Progenitor cell of endocrine pancreas (in vitro differentiated cells): Measurements from ENCODE around the gene DACH2. TPM values are rescaled to one million over a fixed set of nuclear protein-coding genes. Genes with fewer than 3 reads are reported as not detected.

Experiments
- DNase-seq: peaks from one replicate; pipeline ENCODE4 v3.0.0; 2021; ENCODE audit warnings: low spot score; ENCODE audit not compliant: unreplicated experiment
- H3K27ac Mint-ChIP-seq: 2 replicates; pipeline ENCODE4 v1.8.0; 2021; ENCODE audit warnings: mild to moderate bottlenecking, moderate library complexity, mixed read lengths
- H3K27me3 Mint-ChIP-seq: 2 replicates; pipeline ENCODE4 v1.8.0; 2021; ENCODE audit warnings: mixed read lengths
- H3K36me3 Mint-ChIP-seq: 2 replicates; pipeline ENCODE4 v1.8.0; 2022; ENCODE audit warnings: mixed read lengths; ENCODE audit not compliant: insufficient read depth
- H3K4me1 Mint-ChIP-seq: 2 replicates; pipeline ENCODE4 v1.8.0; 2021; ENCODE audit warnings: low read depth, mixed read lengths
- H3K4me3 Mint-ChIP-seq: 2 replicates; pipeline ENCODE4 v1.8.0; 2021; ENCODE audit warnings: low read depth, mild to moderate bottlenecking, moderate library complexity, mixed read lengths
- H3K9me3 Mint-ChIP-seq: 2 replicates; pipeline ENCODE4 v1.8.0; 2021; ENCODE audit warnings: low read depth, mixed read lengths
- total RNA-seq: library from RNA; stranded (reverse); gene quantifications from 2 replicates; pipeline ENCODE4 v1.2.1, GENCODE V29; 2021
- TF ChIP-seq, protein P1 (sequence below): fragments of 200-600 bp; sonication (generic); IDR thresholded peaks from one replicate; pipeline ENCODE4 v1.5.0; 2021; ENCODE audit warnings: antibody characterized with exemption, mild to moderate bottlenecking; ENCODE audit not compliant: unreplicated experiment

Gene DACH2
- total RNA-seq, 1 donor from 2014 or later = 1.5 TPM

DNA sequence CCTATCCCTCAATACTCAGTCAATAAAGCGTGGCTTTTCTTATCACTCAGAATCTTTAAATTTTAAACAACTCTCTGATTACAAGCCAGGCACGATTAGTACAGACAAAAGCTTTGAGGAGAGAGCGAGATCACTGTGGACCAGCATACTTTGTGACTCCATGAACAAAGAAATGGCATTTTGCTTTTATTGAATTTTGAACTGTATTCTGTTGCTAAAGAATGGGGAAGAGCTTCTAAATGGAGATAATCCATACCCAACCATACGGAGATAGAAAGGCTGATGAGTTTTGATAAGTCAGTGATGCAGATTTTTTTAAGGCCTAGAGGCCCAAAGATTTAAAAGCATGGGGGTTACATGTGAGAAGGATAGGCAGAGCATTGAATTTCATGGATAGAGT is 259.1 kb downstream of the DACH2 start:
- peaks cover 13% of the 10 kb centered on the region for H3K9me3 Mint-ChIP-seq
- DNase-seq = no peak
- H3K36me3 Mint-ChIP-seq = no peaks in the 10 kb centered on the region
- H3K4me1 Mint-ChIP-seq = peaks cover 12% of the 10 kb centered on the region
- no peak overlapping the region for H3K27ac Mint-ChIP-seq
- H3K4me3 Mint-ChIP-seq = no peak overlapping the region
- TF ChIP-seq, protein P1, sequence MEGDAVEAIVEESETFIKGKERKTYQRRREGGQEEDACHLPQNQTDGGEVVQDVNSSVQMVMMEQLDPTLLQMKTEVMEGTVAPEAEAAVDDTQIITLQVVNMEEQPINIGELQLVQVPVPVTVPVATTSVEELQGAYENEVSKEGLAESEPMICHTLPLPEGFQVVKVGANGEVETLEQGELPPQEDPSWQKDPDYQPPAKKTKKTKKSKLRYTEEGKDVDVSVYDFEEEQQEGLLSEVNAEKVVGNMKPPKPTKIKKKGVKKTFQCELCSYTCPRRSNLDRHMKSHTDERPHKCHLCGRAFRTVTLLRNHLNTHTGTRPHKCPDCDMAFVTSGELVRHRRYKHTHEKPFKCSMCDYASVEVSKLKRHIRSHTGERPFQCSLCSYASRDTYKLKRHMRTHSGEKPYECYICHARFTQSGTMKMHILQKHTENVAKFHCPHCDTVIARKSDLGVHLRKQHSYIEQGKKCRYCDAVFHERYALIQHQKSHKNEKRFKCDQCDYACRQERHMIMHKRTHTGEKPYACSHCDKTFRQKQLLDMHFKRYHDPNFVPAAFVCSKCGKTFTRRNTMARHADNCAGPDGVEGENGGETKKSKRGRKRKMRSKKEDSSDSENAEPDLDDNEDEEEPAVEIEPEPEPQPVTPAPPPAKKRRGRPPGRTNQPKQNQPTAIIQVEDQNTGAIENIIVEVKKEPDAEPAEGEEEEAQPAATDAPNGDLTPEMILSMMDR = no peak
- H3K27me3 Mint-ChIP-seq = no peaks in the 10 kb centered on the region

DNA sequence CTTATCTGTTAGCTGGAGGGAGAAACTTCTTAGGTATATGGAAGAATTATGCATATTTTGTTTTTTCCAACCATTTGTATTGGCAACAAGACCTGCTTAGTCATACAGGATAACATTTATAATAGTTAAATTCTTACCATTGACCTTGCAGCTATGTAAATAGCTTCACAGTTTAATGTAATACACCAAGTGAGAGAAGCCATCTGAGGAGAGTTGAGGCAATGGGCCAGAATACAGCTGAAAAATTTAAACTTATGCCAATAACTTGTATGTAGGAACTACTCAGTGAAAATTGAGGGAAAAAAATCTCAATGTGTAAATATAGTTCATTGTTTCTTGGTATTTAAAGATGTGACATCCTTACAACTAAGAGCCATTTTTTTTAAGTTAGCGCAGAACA is 273.5 kb downstream of the DACH2 start:
- no peaks in the 10 kb centered on the region for H3K27me3 Mint-ChIP-seq
- peaks cover 15% of the 10 kb centered on the region for H3K9me3 Mint-ChIP-seq
- H3K4me1 Mint-ChIP-seq = no peaks in the 10 kb centered on the region
- peaks cover 2% of the 10 kb centered on the region for H3K36me3 Mint-ChIP-seq
- no peak overlapping the region for H3K27ac Mint-ChIP-seq
- no peak overlapping the region for H3K4me3 Mint-ChIP-seq
- DNase-seq = no peak
- TF ChIP-seq, protein P1 = no peak

DNA sequence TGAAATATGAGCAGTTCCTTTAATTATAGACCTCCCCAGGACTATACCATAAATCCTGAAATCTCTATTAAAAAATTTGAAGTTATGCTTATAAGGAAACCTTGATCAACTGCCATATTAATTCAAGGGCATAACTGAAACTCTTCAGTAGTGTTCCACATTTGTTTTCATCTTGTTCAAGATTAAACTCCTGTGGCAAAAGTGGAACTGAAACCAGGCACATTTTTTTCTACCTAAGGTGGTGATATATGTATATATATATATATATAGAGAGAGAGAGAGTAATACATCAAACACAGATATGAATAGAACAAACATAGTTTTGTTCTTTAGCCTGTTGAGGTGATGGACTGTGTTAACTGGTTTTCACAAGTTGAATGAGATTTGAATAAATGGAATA is 287.9 kb downstream of the DACH2 start:
- TF ChIP-seq, protein P1 = no peak
- Mint-ChIP-seq H3K4me1 (no peaks in the 10 kb centered on the region), H3K27me3 (no peaks in the 10 kb centered on the region), H3K27ac (no peak overlapping the region), H3K4me3 (no peak overlapping the region), H3K36me3 (no peaks in the 10 kb centered on the region), H3K9me3 (no peaks in the 10 kb centered on the region)
- no peak for DNase-seq

DNA sequence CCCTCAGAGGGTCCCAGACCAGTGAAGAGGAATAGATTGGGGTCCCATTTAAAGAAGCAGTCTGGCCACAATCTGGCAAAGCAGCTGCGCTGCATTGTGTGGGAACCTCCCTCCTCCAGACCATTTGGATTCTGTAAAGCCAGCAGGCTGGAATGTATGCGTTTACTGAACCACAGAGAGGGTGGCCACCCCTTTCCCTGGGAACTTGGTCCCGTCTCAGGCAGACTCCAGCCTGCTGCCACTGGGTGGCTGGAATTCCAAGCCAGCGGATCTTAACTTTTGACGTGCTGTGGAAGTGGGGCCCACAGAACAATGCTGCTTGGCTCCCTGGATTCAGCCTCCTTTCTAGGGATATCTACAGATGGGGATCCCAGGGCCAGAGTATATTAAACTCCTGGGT is 307.2 kb downstream of the DACH2 start:
- H3K4me1 Mint-ChIP-seq = peaks cover 15% of the 10 kb centered on the region
- H3K36me3 Mint-ChIP-seq = peaks cover 3% of the 10 kb centered on the region
- no peak overlapping the region for H3K4me3 Mint-ChIP-seq
- DNase-seq = no peak
- H3K27me3 Mint-ChIP-seq = no peaks in the 10 kb centered on the region
- TF ChIP-seq, protein P1 = no peak
- no peak overlapping the region for H3K27ac Mint-ChIP-seq
- peaks cover 24% of the 10 kb centered on the region for H3K9me3 Mint-ChIP-seq

DNA sequence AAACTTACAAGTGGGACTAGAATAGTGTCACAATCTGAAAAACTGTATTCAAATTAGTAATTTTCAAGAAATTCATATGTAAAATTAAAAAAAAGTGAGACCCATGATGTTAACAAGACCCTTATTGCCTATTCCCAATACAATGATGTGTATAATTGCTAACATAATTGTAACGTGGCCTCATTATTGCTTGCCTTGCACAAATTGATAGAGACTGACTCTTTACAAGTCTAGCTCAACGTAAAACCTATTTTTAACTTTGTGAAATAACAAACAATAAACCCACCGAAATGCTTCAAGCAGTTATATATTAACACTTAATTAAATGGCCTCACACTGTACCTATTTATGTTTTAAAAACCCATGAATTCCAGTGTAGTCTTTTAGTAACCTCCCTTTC is 312.5 kb downstream of the DACH2 start:
- TF ChIP-seq, protein P1 = no peak
- Mint-ChIP-seq H3K4me3 (no peak overlapping the region), H3K36me3 (peaks cover 1% of the 10 kb centered on the region), H3K27ac (no peak overlapping the region), H3K27me3 (no peaks in the 10 kb centered on the region), H3K9me3 (peaks cover 7% of the 10 kb centered on the region), H3K4me1 (peaks cover 22% of the 10 kb centered on the region)
- no peak for DNase-seq

DNA sequence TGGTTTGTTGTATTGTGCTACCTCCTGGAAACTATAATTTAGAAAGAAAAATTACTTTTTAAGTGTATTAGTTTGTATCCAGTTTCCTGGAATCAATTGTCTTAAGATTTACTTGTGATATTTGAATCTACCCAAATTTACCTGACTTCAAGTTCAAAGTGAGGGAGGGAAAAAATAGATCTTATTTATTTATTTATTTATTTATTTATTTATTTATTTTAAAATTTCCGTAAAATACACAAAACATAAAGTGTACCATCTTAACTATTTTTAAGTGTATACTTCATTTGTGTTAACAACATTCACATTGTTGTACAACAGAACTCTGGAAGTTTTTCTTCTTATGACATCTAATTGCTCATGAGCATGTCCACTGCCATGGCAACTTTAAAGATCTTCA is 356.0 kb downstream of the DACH2 start:
- Mint-ChIP-seq H3K9me3 (no peaks in the 10 kb centered on the region), H3K27ac (no peak overlapping the region), H3K27me3 (no peaks in the 10 kb centered on the region), H3K4me3 (no peak overlapping the region), H3K4me1 (peaks cover 19% of the 10 kb centered on the region), H3K36me3 (no peaks in the 10 kb centered on the region)
- TF ChIP-seq, protein P1 = no peak
- DNase-seq = no peak
